Activated CD8-positive, alpha-beta T cell treated with anti-CD3 and anti-CD28 coated beads for 36 hours (primary cell): ENCODE data around the gene C1QTNF8. TPM values are rescaled to one million over a fixed set of nuclear protein-coding genes. Genes with fewer than 3 reads are reported as not detected.

Experiments
- ATAC-seq: fragments of 200-7000 bp; cut with Tn5 transposase; one replicate; pipeline ENCODE4 v1.10.0; 2021; ENCODE audit warnings: mild to moderate bottlenecking, moderate library complexity
- CTCF ChIA-PET: fragments of 350-600 bp; sonication (Branson Sonifier 250); formaldehyde crosslinking; loops from one replicate; lab custom pipeline; 2021; ENCODE audit warnings: antibody characterized with exemption; lab: Charles Lee
- POLR2A ChIA-PET: fragments of 350-600 bp; sonication (Branson Sonifier 250); formaldehyde crosslinking; loops from one replicate; lab custom pipeline; 2021; ENCODE audit warnings: antibody characterized with exemption; lab: Charles Lee
- DNase-seq: peaks from one replicate; pipeline ENCODE4 v3.0.0-alpha.2; 2020
- H3K27ac Mint-ChIP-seq: one replicate; pipeline ENCODE4 v1.8.0; 2021; ENCODE audit warnings: mild to moderate bottlenecking, mixed read lengths
- H3K27me3 Mint-ChIP-seq: one replicate; pipeline ENCODE4 v1.8.0; 2021; ENCODE audit warnings: mixed read lengths
- H3K36me3 Mint-ChIP-seq: one replicate; pipeline ENCODE4 v1.8.0; 2021; ENCODE audit warnings: low read depth, mixed read lengths
- H3K4me1 Mint-ChIP-seq: one replicate; pipeline ENCODE4 v1.8.0; 2021; ENCODE audit warnings: low read depth, mixed read lengths
- H3K4me3 Mint-ChIP-seq: one replicate; pipeline ENCODE4 v1.8.0; 2021; ENCODE audit warnings: mild to moderate bottlenecking, moderate library complexity, mixed read lengths
- H3K9me3 Mint-ChIP-seq: one replicate; pipeline ENCODE4 v1.8.0; 2021; ENCODE audit warnings: mixed read lengths
- CTCF ChIP-seq: fragments of 200-600 bp; IDR thresholded peaks from one replicate; pipeline ENCODE4 v1.8.0; 2022; ENCODE audit warnings: antibody characterized with exemption, mild to moderate bottlenecking
- intact Hi-C: fragments of 100-400 bp; cut with micrococcal nuclease; formaldehyde crosslinking; loops from one replicate; pipeline ENCODE4 v1.10.0; 2022
- total RNA-seq, 2 experiments: library from RNA; stranded (reverse); gene quantifications; one replicate each; pipeline ENCODE4 v1.2.3, GENCODE V29; 2021

Gene C1QTNF8
- total RNA-seq, 2 experiments from 2014 or later, result not detected

GRCh38 chr16:1069154-1069553 lies 26.9 kb downstream of the C1QTNF8 start:
- intact Hi-C loops, result no loop called here
- DNase-seq (peak; percentile 27), ATAC-seq (no peak)
- TF ChIP-seq CTCF, result no peak
- H3K4me3 Mint-ChIP-seq, result no peak overlapping the region
- H3K36me3 Mint-ChIP-seq, result no peaks in the 10 kb centered on the region
- no peak overlapping the region for H3K27ac Mint-ChIP-seq
- CTCF ChIA-PET, result interaction anchor here (1.1 to 1.2 kb wide), 2 partner anchors 11 to 12 kb away, joined by 3 to 5 read pairs; no protein-coding TSS in a partner anchor
- no peaks in the 10 kb centered on the region for H3K4me1 Mint-ChIP-seq
- no peaks in the 10 kb centered on the region for H3K9me3 Mint-ChIP-seq
- peaks cover 27% of the 10 kb centered on the region for H3K27me3 Mint-ChIP-seq
- POLR2A ChIA-PET, result interaction anchor here (0.9 kb wide), 1 partner anchor 43 kb away, joined by 3 read pairs; no protein-coding TSS in a partner anchor

- H3K4me1 Mint-ChIP-seq, result no peaks in the 10 kb centered on the region
- no peak overlapping the region for H3K4me3 Mint-ChIP-seq
- intact Hi-C loops, result no loop called here
- CTCF ChIA-PET, result interaction anchor here (1.1 kb wide), 1 partner anchor 11 kb away, joined by 5 read pairs; no protein-coding TSS in a partner anchor
- peaks cover 27% of the 10 kb centered on the region for H3K27me3 Mint-ChIP-seq
- TF ChIP-seq CTCF, result no peak
- POLR2A ChIA-PET, result no interaction called here
- no peaks in the 10 kb centered on the region for H3K36me3 Mint-ChIP-seq
- no peaks in the 10 kb centered on the region for H3K9me3 Mint-ChIP-seq
- no peak for ATAC-seq
- no peak overlapping the region for H3K27ac Mint-ChIP-seq
- no peak for DNase-seq
Observed at GRCh38 chr16:1068451-1068850, 27.6 kb downstream of the C1QTNF8 start.

GRCh38 chr16:1067629-1068028 lies 28.4 kb downstream of the C1QTNF8 start:
- Mint-ChIP-seq H3K9me3 (no peaks in the 10 kb centered on the region), H3K36me3 (no peaks in the 10 kb centered on the region), H3K4me1 (no peaks in the 10 kb centered on the region), H3K27me3 (peaks cover 27% of the 10 kb centered on the region), H3K27ac (peak overlapping the region; percentile 65), H3K4me3 (peak overlapping the region; percentile 55)
- ATAC-seq (no peak), DNase-seq (no peak)
- POLR2A ChIA-PET, result no interaction called here
- intact Hi-C loops, result no loop called here
- TF ChIP-seq CTCF, result no peak
- CTCF ChIA-PET, result no interaction called here

GRCh38 chr16:1066584-1067172 lies 29.4 kb downstream of the C1QTNF8 start:
- H3K9me3 Mint-ChIP-seq, result no peaks in the 10 kb centered on the region
- no peak overlapping the region for H3K4me3 Mint-ChIP-seq
- peaks cover 23% of the 10 kb centered on the region for H3K27me3 Mint-ChIP-seq
- DNase-seq (no peak), ATAC-seq (no peak)
- POLR2A ChIA-PET, result no interaction called here
- no peak for TF ChIP-seq CTCF
- intact Hi-C loops, result no loop called here
- no peaks in the 10 kb centered on the region for H3K36me3 Mint-ChIP-seq
- CTCF ChIA-PET, result no interaction called here
- no peaks in the 10 kb centered on the region for H3K4me1 Mint-ChIP-seq
- no peak overlapping the region for H3K27ac Mint-ChIP-seq

- Mint-ChIP-seq H3K9me3 (no peaks in the 10 kb centered on the region), H3K27me3 (peaks cover 21% of the 10 kb centered on the region), H3K4me3 (no peak overlapping the region), H3K36me3 (no peaks in the 10 kb centered on the region), H3K4me1 (no peaks in the 10 kb centered on the region), H3K27ac (no peak overlapping the region)
- CTCF ChIA-PET, result interaction anchor here (2.3 kb wide), 1 partner anchor 10 kb away, joined by 8 read pairs; no protein-coding TSS in a partner anchor
- no peak for DNase-seq
- no peak for ATAC-seq
- TF ChIP-seq CTCF, result no peak
- POLR2A ChIA-PET, result no interaction called here
- intact Hi-C loops, result no loop called here
Observed at GRCh38 chr16:1065469-1066128, 30.4 kb downstream of the C1QTNF8 start.
